Motor neuron (in vitro differentiated cells): ENCODE data around the gene KCNS1. TPM values are rescaled to one million over a fixed set of nuclear protein-coding genes. Genes with fewer than 3 reads are reported as not detected.
A peak's percentile ranks its signal among the peaks of the same experiment; 100 is the strongest.

Source experiments
- ATAC-seq, 8 experiments: fragments of 200-7000 bp; cut with Tn5 transposase; replicated peaks in 6 of 8; 2 replicates each; pipeline ENCODE4 v1.8.0; 2021; ENCODE audit warnings: mild to moderate bottlenecking in 8 of 8, moderate library complexity in 8 of 8
- H3K27ac ChIP-seq, 2 donors: fragments of 250-450 bp; sonication (Bioruptor Pico); 2 replicates each; pipeline ENCODE4 v1.9.0; 2021; ENCODE audit warnings: antibody characterized with exemption in 2 of 2, mild to moderate bottlenecking in 2 of 2, moderate library complexity in 1 of 2
- H3K4me1 ChIP-seq, 2 donors: fragments of 250-450 bp; sonication (Bioruptor Pico); replicated peaks in 1 of 2; 2 replicates each; pipeline ENCODE4 v1.6.1; 2021; ENCODE audit warnings: antibody characterized with exemption in 2 of 2, mild to moderate bottlenecking in 2 of 2, moderate library complexity in 1 of 2
- H3K4me3 ChIP-seq, 5 donors: fragments of 250-450 bp; sonication (Bioruptor Pico); 2 replicates each; pipeline ENCODE4 v1.9.0; 2021; ENCODE audit warnings: antibody characterized with exemption in 5 of 5, mild to moderate bottlenecking in 5 of 5, moderate library complexity in 4 of 5
- WGBS, 10 experiments: fragments of 450-650 bp; shearing (Covaris generic); methylation state at CpG; one replicate each; pipeline ENCODE4 v1.0.0; 2022; 5-methylcytosine and 5-hydroxymethylcytosine counted together
- in situ Hi-C, 9 experiments: fragments of 400-800 bp; cut with MboI; loops; one replicate each; pipeline ENCODE4 v1.15.0; 2021; ENCODE audit warnings: low sequenced_read_pairs in 9 of 9, low pct_unique_long_range_greater_than_20kb in 2 of 9; ENCODE audit not compliant: unreplicated experiment in 9 of 9
- total RNA-seq, 8 experiments: library from RNA; unstranded; fragments of 300-600 nt; gene quantifications; 2 replicates each; pipeline versions ENCODE4 v1.2.3 to v1.2.4, GENCODE V29; 2022

Gene KCNS1
- total RNA-seq, 8 experiments from 2014 or later, result 0.15 to 0.85 (median 0.34) TPM

DNA sequence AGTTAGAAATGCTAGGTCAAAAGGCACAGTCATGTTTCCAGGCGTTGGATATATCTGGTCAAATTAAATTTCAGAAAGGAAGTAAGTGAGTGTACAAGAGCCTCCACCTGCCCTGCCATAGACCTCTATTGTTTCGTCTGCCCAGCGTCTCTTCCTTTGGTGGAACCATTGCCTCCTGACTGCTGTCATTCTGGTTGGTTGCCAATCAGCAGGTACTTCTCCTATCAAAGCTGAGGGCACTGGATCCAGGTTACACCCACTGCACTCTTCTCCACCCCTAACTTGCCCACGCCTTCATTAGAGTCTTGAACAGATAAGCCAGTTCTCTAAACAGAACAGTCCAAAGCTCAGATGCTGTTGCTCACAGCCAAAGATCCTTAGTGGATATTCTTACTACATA, 16.7 kb upstream of the KCNS1 start:
- WGBS, 10 experiments, result 0 to 95% (median 73%) methylated on average over 1 to 4 of the region's 4 CpGs
- Histone ChIP-seq H3K27ac (no peak overlapping the region), H3K4me1 (no peaks in the 10 kb centered on the region), H3K4me3 (no peak overlapping the region)
- ATAC-seq, result no peak
- in situ Hi-C loops, result loop anchor here in 1 of 9 experiments (25.0 kb wide), 1 partner anchor 170 kb away; no protein-coding TSS in a partner anchor

- Histone ChIP-seq H3K4me1 (no peaks in the 10 kb centered on the region), H3K27ac (no peak overlapping the region), H3K4me3 (no peak overlapping the region)
- no peak for ATAC-seq
- WGBS, 10 experiments, result 67 to 100% (median 83%) methylated on average over 1 to 4 of the region's 4 CpGs; no CpG with 5 or more reads in 6 of the 10 experiments
- in situ Hi-C loops, result loop anchor here in 1 of 9 experiments (25.0 kb wide), 1 partner anchor 171 kb away; no protein-coding TSS in a partner anchor
These were observed 14.9 kb upstream of the KCNS1 start for GRCh38 chr20:45115829-45116228.

DNA sequence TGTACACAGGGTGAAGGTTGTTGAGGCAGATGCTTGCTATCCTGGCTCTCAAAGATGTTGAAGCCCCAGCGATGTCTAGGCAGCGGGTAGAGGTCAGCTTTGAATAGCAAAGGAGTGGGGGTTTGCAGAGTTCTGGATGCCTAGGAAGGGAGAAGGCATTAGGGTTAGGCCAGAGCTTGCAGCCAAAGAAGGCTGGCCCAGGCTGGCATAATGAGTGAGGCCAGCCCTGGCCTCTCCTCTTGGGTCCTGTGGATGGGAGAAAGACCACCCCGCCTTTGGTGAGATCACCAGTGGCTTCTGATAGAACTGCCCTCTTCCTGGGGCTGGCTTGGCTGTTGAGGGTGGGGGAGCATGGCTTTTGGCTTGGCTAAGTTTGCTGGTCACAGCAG, 14.5 kb upstream of the KCNS1 start:
- WGBS, 10 experiments, result 33 to 100% (median 86%) methylated on average over 1 to 2 of the region's 3 CpGs; no CpG with 5 or more reads in 7 of the 10 experiments
- ATAC-seq, result no peak
- in situ Hi-C loops, result loop anchor here in 1 of 9 experiments (25.0 kb wide), 1 partner anchor 172 kb away; no protein-coding TSS in a partner anchor
- Histone ChIP-seq H3K4me3 (no peak overlapping the region), H3K4me1 (no peaks in the 10 kb centered on the region), H3K27ac (no peak overlapping the region)

- H3K27ac ChIP-seq, result no peak within 1 kb of the TSS
- in situ Hi-C loops, result loop anchor here in 1 of 9 experiments (25.0 kb wide), 1 partner anchor 173 kb away; no protein-coding TSS in a partner anchor
- ATAC-seq, result peak in 1 of 8 experiments; percentile 35
- 0 to 86% (median 51%) methylated on average over 1 to 10 of the region's 16 CpGs; no CpG with 5 or more reads in 4 of the 10 experiments for WGBS, 10 experiments
- no peaks in the 10 kb centered on the region for H3K4me1 ChIP-seq
- no peak within 1 kb of the TSS for H3K4me3 ChIP-seq
These were observed 13.8 kb upstream of the KCNS1 start, which contains the start of gene WFDC5 for GRCh38 chr20:45114465-45115385. TSS of gene WFDC5 (minus strand) at chr20:45115174. CDS start at chr20:45115083, 91 bp downstream.

- no peaks in the 10 kb centered on the region for H3K4me1 ChIP-seq
- H3K27ac ChIP-seq, result no peak overlapping the region
- ATAC-seq, result no peak
- in situ Hi-C loops, result loop anchor here in 1 of 9 experiments (25.0 kb wide), 1 partner anchor 173 kb away; no protein-coding TSS in a partner anchor
- WGBS, 10 experiments, result 71 to 100% (median 82%) methylated on average over 1 to 3 of the region's 3 CpGs
- no peak overlapping the region for H3K4me3 ChIP-seq
These were observed 12.9 kb upstream of the KCNS1 start for GRCh38 chr20:45113865-45114264.

- Histone ChIP-seq H3K4me3 (no peak overlapping the region), H3K4me1 (no peaks in the 10 kb centered on the region), H3K27ac (no peak overlapping the region)
- in situ Hi-C loops, result loop anchor here in 1 of 9 experiments (25.0 kb wide), 1 partner anchor 175 kb away; no protein-coding TSS in a partner anchor
- peak in 2 of 8 experiments; percentile 30 to 59 for ATAC-seq
These were observed 11.8 kb upstream of the KCNS1 start for GRCh38 chr20:45112754-45113153.

GRCh38 chr20:45111799-45112471, 11.0 kb upstream of the KCNS1 start:
- ATAC-seq, result peak in 1 of 8 experiments; percentile 35
- in situ Hi-C loops, result loop anchor here in 1 of 9 experiments (25.0 kb wide), 1 partner anchor 175 kb away; no protein-coding TSS in a partner anchor
- no peak overlapping the region for H3K27ac ChIP-seq
- no peaks in the 10 kb centered on the region for H3K4me1 ChIP-seq
- no peak overlapping the region for H3K4me3 ChIP-seq
- 0 to 81% (median 69%) methylated on average over 1 to 4 of the region's 17 CpGs; no CpG with 5 or more reads in 6 of the 10 experiments for WGBS, 10 experiments

DNA sequence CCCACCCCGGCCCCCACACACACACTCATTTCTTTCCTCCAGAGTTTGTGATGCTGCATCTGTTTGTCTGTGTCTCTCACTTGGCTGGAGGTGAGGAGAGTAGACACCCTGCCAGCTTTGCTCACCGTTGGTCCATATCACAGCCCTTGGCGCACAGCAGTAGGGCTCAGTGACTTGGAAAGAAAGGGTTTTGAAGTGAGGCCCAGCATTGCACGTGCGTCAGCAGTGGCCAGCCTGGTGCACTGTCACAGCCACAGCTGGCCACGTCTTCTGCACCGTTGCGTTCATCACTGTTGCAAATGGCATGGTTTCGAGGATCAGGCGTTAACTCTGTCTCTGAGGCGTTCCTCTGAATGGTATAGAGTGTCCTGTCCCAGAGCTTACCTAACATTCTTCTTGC, 10.4 kb upstream of the KCNS1 start:
- in situ Hi-C loops, result loop anchor here in 1 of 9 experiments (25.0 kb wide), 1 partner anchor 176 kb away; no protein-coding TSS in a partner anchor
- 80 to 86% (median 83%) methylated on average over 1 to 5 of the region's 11 CpGs; no CpG with 5 or more reads in 6 of the 10 experiments for WGBS, 10 experiments
- Histone ChIP-seq H3K4me1 (no peaks in the 10 kb centered on the region), H3K4me3 (no peak overlapping the region), H3K27ac (no peak overlapping the region)
- ATAC-seq, result no peak

GRCh38 chr20:45110301-45110700, 9.4 kb upstream of the KCNS1 start:
- ATAC-seq, result no peak
- Histone ChIP-seq H3K4me3 (no peak overlapping the region), H3K27ac (no peak overlapping the region), H3K4me1 (no peaks in the 10 kb centered on the region)
- in situ Hi-C loops, result loop anchor here in 1 of 9 experiments (25.0 kb wide), 1 partner anchor 177 kb away; no protein-coding TSS in a partner anchor
- WGBS, 10 experiments, result 78 to 100% (median 86%) methylated on average over 1 to 8 of the region's 11 CpGs; no CpG with 5 or more reads in 4 of the 10 experiments

GRCh38 chr20:45109634-45110033, 8.7 kb upstream of the KCNS1 start:
- no peak overlapping the region for H3K27ac ChIP-seq
- H3K4me3 ChIP-seq, result no peak overlapping the region
- in situ Hi-C loops, result loop anchor here in 2 of 9 experiments (10.0 to 25.0 kb wide), 2 partner anchors 178 to 195 kb away; partner anchors contain the start of genes MATN4 (in 1 of the 2) and RBPJL (in 1 of the 2)
- H3K4me1 ChIP-seq, result no peaks in the 10 kb centered on the region
- WGBS, 10 experiments, result 10 to 75% (median 70%) methylated on average over 1 to 7 of the region's 8 CpGs; no CpG with 5 or more reads in 3 of the 10 experiments
- no peak for ATAC-seq

DNA sequence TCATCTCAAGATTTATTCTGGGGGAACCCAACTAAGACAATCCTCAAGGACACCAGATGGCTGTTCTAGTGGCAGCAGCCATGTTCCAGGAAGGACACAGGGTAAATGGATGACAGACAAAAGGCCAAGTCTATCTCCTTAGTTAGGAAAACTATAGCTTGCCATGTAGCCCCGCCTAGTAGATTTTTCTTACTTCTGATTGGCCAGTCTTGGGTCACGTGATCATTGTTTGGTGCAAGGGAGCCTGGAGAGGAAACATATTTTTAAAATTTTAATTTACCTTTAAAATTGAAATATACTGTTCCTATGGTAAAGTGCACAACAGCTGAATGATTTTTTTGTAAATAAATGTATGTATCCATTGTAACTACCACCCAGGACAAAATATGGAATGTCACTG, 4.4 kb upstream of the KCNS1 start:
- in situ Hi-C loops, result loop anchor here in 2 of 9 experiments (10.0 to 25.0 kb wide), 2 partner anchors 182 to 199 kb away; partner anchors contain the start of genes MATN4 (in 1 of the 2) and RBPJL (in 1 of the 2)
- H3K4me3 ChIP-seq, result no peak overlapping the region
- peaks cover 0 to 4% of the 10 kb centered on the region in 2 donors for H3K4me1 ChIP-seq
- ATAC-seq, result no peak
- no peak overlapping the region for H3K27ac ChIP-seq
- WGBS, 10 experiments, result 43 to 100% (median 79%) methylated on average over 1 to 2 of the region's 2 CpGs; no CpG with 5 or more reads in 2 of the 10 experiments

DNA sequence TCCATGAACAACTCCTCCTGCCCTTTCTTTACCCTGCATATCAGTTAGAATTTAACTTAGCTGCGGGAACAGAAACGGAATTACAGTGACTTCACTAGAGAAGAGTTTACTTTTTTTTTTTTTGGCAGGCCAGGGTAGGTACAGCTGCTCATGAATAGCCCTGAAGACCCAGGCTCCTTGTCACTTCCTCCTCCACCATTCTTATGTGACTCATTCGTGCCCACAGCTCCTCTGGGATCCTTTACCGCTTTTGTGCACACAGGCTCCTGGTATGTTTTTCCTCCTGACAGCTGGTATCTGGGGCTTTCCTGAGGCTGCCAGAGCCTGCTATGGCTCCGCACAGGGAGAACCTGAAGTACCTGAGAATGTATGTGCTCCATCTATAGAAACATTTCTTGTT, 3.9 kb upstream of the KCNS1 start:
- 36 to 100% (median 75%) methylated on average over 1 to 5 of the region's 5 CpGs for WGBS, 10 experiments
- Histone ChIP-seq H3K27ac (no peak overlapping the region), H3K4me1 (peaks cover 0 to 4% of the 10 kb centered on the region in 2 donors), H3K4me3 (no peak overlapping the region)
- no peak for ATAC-seq
- in situ Hi-C loops, result loop anchor here in 2 of 9 experiments (10.0 to 25.0 kb wide), 2 partner anchors 183 to 200 kb away; partner anchors contain the start of genes MATN4 (in 1 of the 2) and RBPJL (in 1 of the 2)
